Ishikawa (cell line): ENCODE measurements around the gene CENPV.

Source experiments
- CEBPB ChIP-seq: IDR thresholded peaks from 2 replicates; pipeline ENCODE4 v1.6.1; 2012
- CREB1 ChIP-seq: IDR thresholded peaks from 2 replicates; pipeline ENCODE4 v1.6.1; 2012; ENCODE audit warnings: low read depth
- EGR1 ChIP-seq: IDR thresholded peaks from 2 replicates; pipeline ENCODE4 v1.6.1; 2012
- EP300 ChIP-seq: IDR thresholded peaks from 2 replicates; pipeline ENCODE4 v1.6.1; 2012; ENCODE audit warnings: borderline replicate concordance
- FOXM1 ChIP-seq: IDR thresholded peaks from 2 replicates; pipeline ENCODE4 v1.6.1; 2012; ENCODE audit warnings: low read depth, borderline replicate concordance
- MAX ChIP-seq: IDR thresholded peaks from 2 replicates; pipeline ENCODE4 v1.6.1; 2012
- NFIC ChIP-seq: IDR thresholded peaks from 2 replicates; pipeline ENCODE4 v1.6.1; 2012
- RAD21 ChIP-seq: IDR thresholded peaks from 2 replicates; pipeline ENCODE4 v1.6.1; 2012; ENCODE audit warnings: low read depth
- TAF1 ChIP-seq: IDR thresholded peaks from 2 replicates; pipeline ENCODE4 v1.6.1; 2012; ENCODE audit warnings: low read depth, mild to moderate bottlenecking
- TCF12 ChIP-seq: IDR thresholded peaks from 2 replicates; pipeline ENCODE4 v1.6.1; 2012; ENCODE audit warnings: low read depth
- TEAD4 ChIP-seq: IDR thresholded peaks from 2 replicates; pipeline ENCODE4 v1.6.1; 2012
- USF1 ChIP-seq: IDR thresholded peaks from 2 replicates; pipeline ENCODE4 v1.6.1; 2012
- YY1 ChIP-seq: IDR thresholded peaks from 2 replicates; pipeline ENCODE4 v1.6.1; 2012; ENCODE audit warnings: low read depth
- ZBTB7A ChIP-seq: IDR thresholded peaks from 2 replicates; pipeline ENCODE4 v1.6.1; 2012; ENCODE audit warnings: low read depth
- TF ChIP-seq, protein P1 (sequence below): IDR thresholded peaks from 2 replicates; pipeline ENCODE4 v1.6.1; 2012; ENCODE audit warnings: low read depth, mild to moderate bottlenecking

Gene CENPV

GRCh38 chr17:16378636-16379282, 25.5 kb upstream of the CENPV start:
- TF ChIP-seq CREB1 (no peak), TEAD4 (no peak), ZBTB7A (no peak), YY1 (no peak), EGR1 (no peak), TCF12 (no peak), TAF1 (no peak), NFIC (no peak), FOXM1 (no peak), MAX (no peak), CEBPB (no peak), RAD21 (no peak), USF1 (no peak), EP300 (no peak)
- TF ChIP-seq, protein P1, sequence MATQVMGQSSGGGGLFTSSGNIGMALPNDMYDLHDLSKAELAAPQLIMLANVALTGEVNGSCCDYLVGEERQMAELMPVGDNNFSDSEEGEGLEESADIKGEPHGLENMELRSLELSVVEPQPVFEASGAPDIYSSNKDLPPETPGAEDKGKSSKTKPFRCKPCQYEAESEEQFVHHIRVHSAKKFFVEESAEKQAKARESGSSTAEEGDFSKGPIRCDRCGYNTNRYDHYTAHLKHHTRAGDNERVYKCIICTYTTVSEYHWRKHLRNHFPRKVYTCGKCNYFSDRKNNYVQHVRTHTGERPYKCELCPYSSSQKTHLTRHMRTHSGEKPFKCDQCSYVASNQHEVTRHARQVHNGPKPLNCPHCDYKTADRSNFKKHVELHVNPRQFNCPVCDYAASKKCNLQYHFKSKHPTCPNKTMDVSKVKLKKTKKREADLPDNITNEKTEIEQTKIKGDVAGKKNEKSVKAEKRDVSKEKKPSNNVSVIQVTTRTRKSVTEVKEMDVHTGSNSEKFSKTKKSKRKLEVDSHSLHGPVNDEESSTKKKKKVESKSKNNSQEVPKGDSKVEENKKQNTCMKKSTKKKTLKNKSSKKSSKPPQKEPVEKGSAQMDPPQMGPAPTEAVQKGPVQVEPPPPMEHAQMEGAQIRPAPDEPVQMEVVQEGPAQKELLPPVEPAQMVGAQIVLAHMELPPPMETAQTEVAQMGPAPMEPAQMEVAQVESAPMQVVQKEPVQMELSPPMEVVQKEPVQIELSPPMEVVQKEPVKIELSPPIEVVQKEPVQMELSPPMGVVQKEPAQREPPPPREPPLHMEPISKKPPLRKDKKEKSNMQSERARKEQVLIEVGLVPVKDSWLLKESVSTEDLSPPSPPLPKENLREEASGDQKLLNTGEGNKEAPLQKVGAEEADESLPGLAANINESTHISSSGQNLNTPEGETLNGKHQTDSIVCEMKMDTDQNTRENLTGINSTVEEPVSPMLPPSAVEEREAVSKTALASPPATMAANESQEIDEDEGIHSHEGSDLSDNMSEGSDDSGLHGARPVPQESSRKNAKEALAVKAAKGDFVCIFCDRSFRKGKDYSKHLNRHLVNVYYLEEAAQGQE = no peak

- TF ChIP-seq NFIC (no peak), TAF1 (no peak), CREB1 (no peak), TEAD4 (no peak), MAX (no peak)
- TF ChIP-seq, protein P1 = no peak
These were observed 24.7 kb upstream of the CENPV start for GRCh38 chr17:16377941-16378341.

GRCh38 chr17:16374146-16374938, 21.1 kb upstream of the CENPV start:
- TF ChIP-seq YY1 (no peak), EP300 (no peak), MAX (no peak), TEAD4 (no peak), TAF1 (no peak), CREB1 (no peak), EGR1 (no peak), CEBPB (no peak), NFIC (no peak), TCF12 (no peak), ZBTB7A (no peak), USF1 (no peak)
- TF ChIP-seq, protein P1 = no peak

- TF ChIP-seq TCF12 (no peak), USF1 (no peak), ZBTB7A (no peak), NFIC (no peak), FOXM1 (no peak), EGR1 (no peak), RAD21 (no peak), TAF1 (no peak), CREB1 (no peak), EP300 (no peak), YY1 (no peak), TEAD4 (no peak), CEBPB (no peak), MAX (no peak)
- TF ChIP-seq, protein P1 = no peak
These were observed 18.5 kb upstream of the CENPV start for GRCh38 chr17:16371742-16372141.
